ENCODE measurements around the gene DENND5A. TPM values are rescaled to one million over a fixed set of nuclear protein-coding genes. Genes with fewer than 3 reads are reported as not detected.

Gene DENND5A
- polyA plus RNA-seq, 3 donors, result 24.4 to 291 (median 37.5) TPM

GRCh38 chr11:9138612-9139579 is 126.3 kb downstream of the DENND5A start:
- H3K9me3 Mint-ChIP-seq, result no peaks in the 10 kb centered on the region
- 63% methylated on average over 6 of the region's 18 CpGs for WGBS (ENCODE audit: insufficient coverage)
- Histone ChIP-seq H3K27me3 (ENCODE audit: control insufficient read depth in 2 of 2, insufficient read depth in 2 of 2, low read length in 2 of 2) (no peaks in the 10 kb centered on the region), H2AFZ (ENCODE audit: insufficient read depth, low read depth, low read length, poor library complexity, severe bottlenecking) (no peak overlapping the region), H4K20me1 (ENCODE audit: insufficient read depth, low read length) (peaks cover 27% of the 10 kb centered on the region), H3K79me2 (ENCODE audit: insufficient read depth, low read length) (no peaks in the 10 kb centered on the region), H3K4me2 (replicated peaks; ENCODE audit: extremely low read depth, low read length, poor library complexity, severe bottlenecking) (no peak overlapping the region), H3K9me3 (replicated peaks in 1 of 2; ENCODE audit: control insufficient read depth in 1 of 2, insufficient read depth in 1 of 2, low read length in 2 of 2) (no peaks in the 10 kb centered on the region), H3K4me1 (ENCODE audit: control insufficient read depth in 1 of 2, insufficient read depth in 2 of 2, low read length in 2 of 2) (no peaks in the 10 kb centered on the region), H3K4me3 (replicated peaks in 1 of 3; ENCODE audit: low read depth in 2 of 3, low read length in 3 of 3) (no peak overlapping the region), H3K27ac (ENCODE audit: low read depth in 1 of 2, low read length in 2 of 2) (peak overlapping the region in 1 of 2 donors; percentile 20), H3K9ac (ENCODE audit: insufficient read depth, low read length, poor library complexity, severe bottlenecking) (no peak overlapping the region), H3K36me3 (replicated peaks in 1 of 2; ENCODE audit: control insufficient read depth in 1 of 2, insufficient read depth in 2 of 2, low read length in 2 of 2) (peaks cover 70 to 88% of the 10 kb centered on the region in 2 donors)
- H3K4me1 Mint-ChIP-seq, result peaks cover 6% of the 10 kb centered on the region
- peak in 2 of 3 donors; percentile 23 to 67 for DNase-seq
- H3K4me3 Mint-ChIP-seq, result no peak overlapping the region
- peak overlapping the region in 4 of 7 donors; percentile 31 to 69 (median 52) for H3K27ac Mint-ChIP-seq
- no peaks in the 10 kb centered on the region for H3K27me3 Mint-ChIP-seq (ENCODE audit: low read depth in 3 of 3)
- no peak for TF ChIP-seq CTCF (IDR thresholded peaks at IDR 0.05)
- intact Hi-C loops (cut with micrococcal nuclease), result loop anchor here in 1 of 2 donors (5.0 kb wide), 1 partner anchor 122 kb away; no protein-coding TSS in a partner anchor
- peaks cover 80 to 90% of the 10 kb centered on the region in 2 donors for H3K36me3 Mint-ChIP-seq

DNA sequence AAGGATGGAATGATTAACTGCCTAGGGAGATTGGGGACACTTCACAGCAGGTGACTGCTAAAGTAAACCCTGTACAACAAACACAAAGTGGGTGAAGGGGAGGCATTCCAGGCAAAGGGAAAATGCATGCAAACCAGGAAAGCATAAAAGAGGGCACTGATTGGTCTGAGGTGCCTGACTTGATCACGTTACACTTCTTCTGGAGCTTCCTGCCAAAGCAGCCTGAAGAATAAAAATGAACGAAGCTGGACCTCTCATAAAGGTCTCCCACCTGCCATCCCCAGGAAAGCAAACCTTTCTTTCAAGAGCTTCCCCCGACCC is 127.1 kb downstream of the DENND5A start:
- H3K27ac ChIP-seq (ENCODE audit: low read depth in 1 of 2, low read length in 2 of 2), result no peak overlapping the region
- H3K27me3 ChIP-seq (ENCODE audit: control insufficient read depth in 2 of 2, insufficient read depth in 2 of 2, low read length in 2 of 2), result no peaks in the 10 kb centered on the region
- WGBS (ENCODE audit: insufficient coverage), result 96% methylated on average over 3 of the region's 3 CpGs
- Mint-ChIP-seq H3K27me3 (ENCODE audit: low read depth in 3 of 3) (no peaks in the 10 kb centered on the region), H3K9me3 (no peaks in the 10 kb centered on the region), H3K27ac (peak overlapping the region in 2 of 7 donors; percentile 43 to 48), H3K4me1 (peaks cover 6% of the 10 kb centered on the region), H3K4me3 (no peak overlapping the region), H3K36me3 (peaks cover 76 to 89% of the 10 kb centered on the region in 2 donors)
- DNase-seq, result no peak
- no peak overlapping the region for H3K9ac ChIP-seq (ENCODE audit: insufficient read depth, low read length, poor library complexity, severe bottlenecking)
- no peak for TF ChIP-seq CTCF (IDR thresholded peaks at IDR 0.05)
- H2AFZ ChIP-seq (ENCODE audit: insufficient read depth, low read depth, low read length, poor library complexity, severe bottlenecking), result no peak overlapping the region
- H3K36me3 ChIP-seq (replicated peaks in 1 of 2; ENCODE audit: control insufficient read depth in 1 of 2, insufficient read depth in 2 of 2, low read length in 2 of 2), result peaks cover 62 to 88% of the 10 kb centered on the region in 2 donors
- H3K9me3 ChIP-seq (replicated peaks in 1 of 2; ENCODE audit: control insufficient read depth in 1 of 2, insufficient read depth in 1 of 2, low read length in 2 of 2), result no peaks in the 10 kb centered on the region
- no peak overlapping the region for H3K4me2 ChIP-seq (replicated peaks; ENCODE audit: extremely low read depth, low read length, poor library complexity, severe bottlenecking)
- H4K20me1 ChIP-seq (ENCODE audit: insufficient read depth, low read length), result peaks cover 23% of the 10 kb centered on the region
- no peaks in the 10 kb centered on the region for H3K4me1 ChIP-seq (ENCODE audit: control insufficient read depth in 1 of 2, insufficient read depth in 2 of 2, low read length in 2 of 2)
- H3K4me3 ChIP-seq (replicated peaks in 1 of 3; ENCODE audit: low read depth in 2 of 3, low read length in 3 of 3), result no peak overlapping the region
- intact Hi-C loops (cut with micrococcal nuclease), result loop anchor here in 1 of 2 donors (5.0 kb wide), 1 partner anchor 121 kb away; no protein-coding TSS in a partner anchor
- H3K79me2 ChIP-seq (ENCODE audit: insufficient read depth, low read length), result no peaks in the 10 kb centered on the region

Data from CD14-positive monocyte (primary cell).